SK-N-SH (cell line): Measurements from ENCODE around the gene OR1M1. TPM values are rescaled to one million over a fixed set of nuclear protein-coding genes. Genes with fewer than 3 reads are reported as not detected.

ENCODE experiments used
- CTCF ChIA-PET: fragments of 300-600, 350-600 bp; formaldehyde crosslinking; extraction: SDS; loops from one replicate; lab custom pipeline; 2021; lab: Yijun Ruan, JAX
- POLR2A ChIA-PET: fragments of 350-600 bp; sonication (Branson Sonifier 250); formaldehyde crosslinking; extraction: SDS; loops from one replicate; lab custom pipeline; 2020; ENCODE audit warnings: antibody characterized with exemption, inconsistent platforms; lab: Yijun Ruan, JAX
- DNase-seq: peaks from one replicate; pipeline ENCODE4 v3.0.0; 2012
- H2AFZ ChIP-seq: fragments of 200-600 bp; sonication (generic); 2 replicates; pipeline ENCODE4 v1.8.1; 2016; ENCODE audit warnings: antibody characterized with exemption, mild to moderate bottlenecking, low read depth
- H3F3A ChIP-seq: fragments of 200-600 bp; sonication (generic); replicated peaks from 2 replicates; pipeline ENCODE3; 2016; ENCODE audit warnings: antibody characterized with exemption, mild to moderate bottlenecking; ENCODE audit not compliant: insufficient read depth
- H3K27ac ChIP-seq, 2 experiments: fragments of 200-500 bp in 1 of 2; fragments of 200-600 bp in 1 of 2; sonication (Bioruptor generic) in 1 of 2; sonication (generic), shearing (Covaris generic) in 1 of 2; 2 replicates each; pipeline versions ENCODE4 v1.5.1 to v1.6.1; 2014 to 2016; ENCODE audit warnings: low read depth in 2 of 2, inconsistent platforms in 1 of 2, low read length in 1 of 2, mild to moderate bottlenecking in 1 of 2, mixed read lengths in 1 of 2
- H3K27me3 ChIP-seq: fragments of 200-600 bp; sonication (generic), shearing (Covaris generic); 2 replicates; pipeline ENCODE4 v1.6.1; 2016; ENCODE audit warnings: mixed run types; ENCODE audit not compliant: insufficient read depth
- H3K36me3 ChIP-seq, 2 experiments: fragments of 200-500 bp in 1 of 2; fragments of 200-600 bp in 1 of 2; sonication (Bioruptor generic) in 1 of 2; sonication (generic) in 1 of 2; replicated peaks in 1 of 2; 2 replicates each; pipeline versions ENCODE3 to v1.5.1; 2014 to 2016; ENCODE audit warnings: low read length in 1 of 2, mild to moderate bottlenecking in 1 of 2; ENCODE audit not compliant: insufficient read depth in 2 of 2, control insufficient read depth in 1 of 2
- H3K4me1 ChIP-seq, 2 experiments: fragments of 200-500 bp in 1 of 2; fragments of 200-600 bp in 1 of 2; sonication (Bioruptor generic) in 1 of 2; sonication (generic), shearing (Covaris generic) in 1 of 2; 2 replicates each; pipeline versions ENCODE4 v1.5.1 to v1.6.1; 2014 to 2016; ENCODE audit warnings: low read depth in 1 of 2, low read length in 1 of 2, mixed run types in 1 of 2; ENCODE audit not compliant: insufficient read depth in 2 of 2, control insufficient read depth in 1 of 2
- H3K4me2 ChIP-seq: fragments of 200-600 bp; sonication (generic), shearing (Covaris generic); 2 replicates; pipeline ENCODE4 v1.6.1; 2017; ENCODE audit warnings: mixed run types
- H3K4me3 ChIP-seq, 2 experiments: fragments of 200-500 bp in 1 of 2; fragments of 200-600 bp in 1 of 2; sonication (Bioruptor generic) in 1 of 2; sonication (generic), shearing (Covaris generic) in 1 of 2; 2 replicates each; pipeline versions ENCODE4 v1.5.1 to v1.8.1; 2014 to 2016; ENCODE audit warnings: low read depth in 2 of 2, inconsistent platforms in 1 of 2, low read length in 1 of 2, mild to moderate bottlenecking in 1 of 2, mixed read lengths in 1 of 2, moderate library complexity in 1 of 2
- H3K79me2 ChIP-seq: fragments of 200-600 bp; sonication (generic); 2 replicates; pipeline ENCODE4 v1.8.1; 2017; ENCODE audit warnings: mild to moderate bottlenecking; ENCODE audit not compliant: insufficient read depth
- H3K9ac ChIP-seq: fragments of 200-600 bp; sonication (generic); 2 replicates; pipeline ENCODE4 v1.6.1; 2017; ENCODE audit warnings: mixed run types
- H3K9me2 ChIP-seq: fragments of 200-600 bp; sonication (generic); 2 replicates; pipeline ENCODE4 v1.6.1; 2017; ENCODE audit warnings: mixed run types
- H3K9me3 ChIP-seq: fragments of 200-600 bp; sonication (generic); 2 replicates; pipeline ENCODE4 v1.6.1; 2017; ENCODE audit warnings: mixed run types, mild to moderate bottlenecking, moderate library complexity
- H4K20me1 ChIP-seq: fragments of 200-600 bp; sonication (generic); 2 replicates; pipeline ENCODE4 v1.6.1; 2017; ENCODE audit warnings: mild to moderate bottlenecking, mixed run types; ENCODE audit not compliant: insufficient read depth
- CHD2 ChIP-seq: fragments of 150-350 bp; IDR thresholded peaks from 2 replicates; pipeline ENCODE4 v1.6.1; 2018; ENCODE audit warnings: low read length; ENCODE audit not compliant: partially characterized antibody
- EP300 ChIP-seq, 2 experiments: IDR thresholded peaks; 2 replicates each; pipeline versions ENCODE4 v1.4.0 to v1.6.1; 2012; ENCODE audit warnings: borderline replicate concordance in 1 of 2, low read depth in 1 of 2, low read length in 1 of 2
- FOSL2 ChIP-seq: IDR thresholded peaks from 2 replicates; pipeline ENCODE4 v1.4.0; 2012; ENCODE audit warnings: low read depth, mild to moderate bottlenecking, moderate library complexity, borderline replicate concordance
- GABPA ChIP-seq: IDR thresholded peaks from 2 replicates; pipeline ENCODE4 v1.4.0; 2012; ENCODE audit warnings: low read depth, mild to moderate bottlenecking
- GATA2 ChIP-seq: sonication (generic); formaldehyde crosslinking; IDR thresholded peaks from 2 replicates; pipeline ENCODE4 v1.5.0; 2020; ENCODE audit warnings: mild to moderate bottlenecking, missing genetic modification reagents
- JUND ChIP-seq: IDR thresholded peaks from 2 replicates; pipeline ENCODE4 v1.4.0; 2012
- MXI1 ChIP-seq: IDR thresholded peaks from 2 replicates; pipeline ENCODE4 v1.6.1; 2012; ENCODE audit warnings: mild to moderate bottlenecking, low read depth, low read length, improper control_type of control experiment
- NFIC ChIP-seq: IDR thresholded peaks from 2 replicates; pipeline ENCODE4 v1.4.0; 2012; ENCODE audit warnings: borderline replicate concordance
- POLR2AphosphoS5 ChIP-seq: IDR thresholded peaks from 2 replicates; pipeline ENCODE4 v1.6.1; 2012; ENCODE audit warnings: low read depth, low read length
- RFX5 ChIP-seq: IDR thresholded peaks from 2 replicates; pipeline ENCODE4 v1.6.1; 2012; ENCODE audit warnings: mild to moderate bottlenecking, improper control_type of control experiment, low read length
- RXRA ChIP-seq: IDR thresholded peaks from 2 replicates; pipeline ENCODE4 v1.4.0; 2012; ENCODE audit warnings: low read depth, mild to moderate bottlenecking, borderline replicate concordance
- SIN3A ChIP-seq: IDR thresholded peaks from 2 replicates; pipeline ENCODE4 v1.6.1; 2012; ENCODE audit warnings: low read depth, mild to moderate bottlenecking, low read length, moderate library complexity, borderline replicate concordance
- SMC3 ChIP-seq: IDR thresholded peaks from 2 replicates; pipeline ENCODE4 v1.6.1; 2012; ENCODE audit warnings: low read depth, low read length, improper control_type of control experiment
- TAF1 ChIP-seq: IDR thresholded peaks from 2 replicates; pipeline ENCODE4 v1.6.1; 2012; ENCODE audit warnings: low read depth, mild to moderate bottlenecking, low read length, moderate library complexity, borderline replicate concordance
- TEAD4 ChIP-seq: IDR thresholded peaks from 2 replicates; pipeline ENCODE4 v1.4.0; 2012; ENCODE audit warnings: mild to moderate bottlenecking, borderline replicate concordance; ENCODE audit not compliant: insufficient read depth
- YY1 ChIP-seq: IDR thresholded peaks from 2 replicates; pipeline ENCODE4 v1.4.0; 2012; ENCODE audit warnings: low read depth, mild to moderate bottlenecking
- WGBS: methylation state at CpG from one replicate; pipeline ENCODE4 v1.1.6; 2017; ENCODE audit warnings: low lambda C conversion rate; 5-methylcytosine and 5-hydroxymethylcytosine counted together
- polyA plus RNA-seq, 3 experiments: library from polyadenylated mRNA; depleted of rRNA; stranded (reverse); fragments of >200 nt; gene quantifications; 2 replicates each; pipeline ENCODE4 v1.2.3, GENCODE V29; 2012
- TF ChIP-seq, protein P1 (sequence below): IDR thresholded peaks from 2 replicates; pipeline ENCODE4 v1.4.0; 2012; ENCODE audit warnings: low read depth
- TF ChIP-seq, protein P2 (sequence below): IDR thresholded peaks from 2 replicates; pipeline ENCODE4; 2012
- TF ChIP-seq, protein P3 (sequence below): fragments of 200-600 bp; sonication (generic); IDR thresholded peaks from 2 replicates; pipeline ENCODE4 v1.6.1; 2017; ENCODE audit warnings: antibody characterized with exemption, mild to moderate bottlenecking, moderate library complexity
- TF ChIP-seq, protein P4 (sequence below): fragments of 150-350 bp; IDR thresholded peaks from 2 replicates; pipeline ENCODE4 v1.6.1; 2016; ENCODE audit warnings: mild to moderate bottlenecking, low read depth, low read length
- TF ChIP-seq, protein P5 (sequence below): fragments of 150-350 bp; IDR thresholded peaks from 2 replicates; pipeline ENCODE4 v1.6.1; 2017; ENCODE audit warnings: antibody characterized with exemption, low read length, low read depth, borderline replicate concordance

Gene OR1M1
- polyA plus RNA-seq, 1 of the 3 experiments (the other 2 are of a cell fraction) = not detected

DNA sequence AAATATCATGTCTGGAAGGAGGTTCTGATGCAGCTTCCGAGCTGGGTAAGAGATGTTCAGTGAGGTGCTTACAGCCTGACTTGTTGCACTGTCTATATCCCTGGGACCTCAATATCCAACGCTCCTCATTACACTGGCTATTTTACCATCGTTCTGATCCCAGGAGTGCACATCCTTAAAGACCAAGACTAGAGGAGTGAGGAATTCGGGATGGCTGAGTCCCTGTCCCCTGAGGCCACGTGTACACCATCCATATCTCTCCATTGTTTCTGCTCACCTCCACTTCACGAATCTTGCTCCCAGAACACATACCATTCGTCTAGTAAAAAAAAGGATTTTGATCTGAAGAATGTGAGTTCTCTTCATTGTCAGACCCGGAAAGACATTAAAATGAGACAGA, 20.5 kb downstream of the OR1M1 start, which contains the start of gene OR7G2:
OR7G2 (minus strand) TSS at position 101 of the 400 bp plus-strand sequence. CDS start 4,232 bp downstream, outside the sequence.
- H3K9ac ChIP-seq = no peak within 1 kb of the TSS
- CTCF ChIA-PET = no interaction called here
- no peak for TF ChIP-seq RFX5
- no peak for TF ChIP-seq CHD2
- no peak for TF ChIP-seq NFIC
- TF ChIP-seq FOSL2 = no peak
- no peak for TF ChIP-seq TAF1
- TF ChIP-seq GATA2 = no peak
- TF ChIP-seq, protein P1, sequence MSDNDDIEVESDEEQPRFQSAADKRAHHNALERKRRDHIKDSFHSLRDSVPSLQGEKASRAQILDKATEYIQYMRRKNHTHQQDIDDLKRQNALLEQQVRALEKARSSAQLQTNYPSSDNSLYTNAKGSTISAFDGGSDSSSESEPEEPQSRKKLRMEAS = no peak
- H3F3A ChIP-seq = no peaks in the 10 kb centered on the region
- no peaks in the 10 kb centered on the region for H3K4me1 ChIP-seq
- H3K27ac ChIP-seq = no peak within 1 kb of the TSS
- WGBS = 4% methylated on average over 7 of the region's 8 CpGs
- no peak within 1 kb of the TSS for H2AFZ ChIP-seq
- peaks cover 62% of the 10 kb centered on the region; the same call in 1 of the 2 replicates for H3K27me3 ChIP-seq
- H4K20me1 ChIP-seq = no peaks in the 10 kb centered on the region
- no peaks in the 10 kb centered on the region for H3K9me3 ChIP-seq
- POLR2A ChIA-PET = no interaction called here
- H3K4me3 ChIP-seq = no peak within 1 kb of the TSS
- no peaks in the 10 kb centered on the region for H3K36me3 ChIP-seq
- no peak within 1 kb of the TSS for H3K4me2 ChIP-seq
- no peaks in the 10 kb centered on the region for H3K9me2 ChIP-seq
- H3K79me2 ChIP-seq = no peaks in the 10 kb centered on the region
- no peak for DNase-seq

DNA sequence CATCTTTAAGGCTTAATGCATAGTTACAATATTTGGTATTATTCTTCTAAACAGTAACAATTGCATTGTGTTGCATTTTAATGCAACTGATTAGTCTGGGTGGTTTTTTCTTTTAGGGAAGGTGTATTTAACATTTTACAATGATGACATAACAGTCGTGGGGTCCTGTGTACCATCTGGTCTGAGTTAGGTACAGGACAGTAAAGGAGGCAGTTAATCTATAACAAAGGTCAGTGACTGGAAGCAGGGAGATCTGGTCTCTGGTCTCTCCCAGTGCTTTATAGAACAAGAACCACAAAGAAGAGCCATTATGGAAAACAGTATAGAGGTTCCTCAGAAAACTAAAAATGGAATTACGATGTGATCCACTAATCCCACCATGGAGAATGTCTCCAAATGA, 23.1 kb downstream of the OR1M1 start:
- Histone ChIP-seq H3K4me3 (no peak overlapping the region), H3K36me3 (no peaks in the 10 kb centered on the region), H3K9ac (no peak overlapping the region), H3K27me3 (peaks cover 46% of the 10 kb centered on the region; the same call in 1 of the 2 replicates), H4K20me1 (no peaks in the 10 kb centered on the region), H3K4me2 (no peak overlapping the region), H3F3A (no peaks in the 10 kb centered on the region), H2AFZ (no peak overlapping the region), H3K9me2 (no peaks in the 10 kb centered on the region), H3K9me3 (no peaks in the 10 kb centered on the region), H3K27ac (no peak overlapping the region), H3K79me2 (no peaks in the 10 kb centered on the region), H3K4me1 (no peaks in the 10 kb centered on the region)
- CTCF ChIA-PET = no interaction called here
- no peak for DNase-seq
- TF ChIP-seq, protein P2, sequence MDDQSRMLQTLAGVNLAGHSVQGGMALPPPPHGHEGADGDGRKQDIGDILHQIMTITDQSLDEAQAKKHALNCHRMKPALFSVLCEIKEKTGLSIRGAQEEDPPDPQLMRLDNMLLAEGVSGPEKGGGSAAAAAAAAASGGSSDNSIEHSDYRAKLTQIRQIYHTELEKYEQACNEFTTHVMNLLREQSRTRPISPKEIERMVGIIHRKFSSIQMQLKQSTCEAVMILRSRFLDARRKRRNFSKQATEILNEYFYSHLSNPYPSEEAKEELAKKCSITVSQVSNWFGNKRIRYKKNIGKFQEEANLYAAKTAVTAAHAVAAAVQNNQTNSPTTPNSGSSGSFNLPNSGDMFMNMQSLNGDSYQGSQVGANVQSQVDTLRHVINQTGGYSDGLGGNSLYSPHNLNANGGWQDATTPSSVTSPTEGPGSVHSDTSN = no peak
- TF ChIP-seq MXI1 (no peak), SIN3A (no peak), JUND (no peak), EP300 (IDR thresholded peaks at IDR 0.05; ENCODE audit: borderline replicate concordance in 1 of 2, low read depth in 1 of 2, low read length in 1 of 2) (no peak), RXRA (no peak), FOSL2 (no peak), TAF1 (no peak), POLR2AphosphoS5 (no peak), TEAD4 (no peak), GABPA (no peak), CHD2 (no peak), YY1 (no peak), SMC3 (no peak)
- TF ChIP-seq, protein P3, sequence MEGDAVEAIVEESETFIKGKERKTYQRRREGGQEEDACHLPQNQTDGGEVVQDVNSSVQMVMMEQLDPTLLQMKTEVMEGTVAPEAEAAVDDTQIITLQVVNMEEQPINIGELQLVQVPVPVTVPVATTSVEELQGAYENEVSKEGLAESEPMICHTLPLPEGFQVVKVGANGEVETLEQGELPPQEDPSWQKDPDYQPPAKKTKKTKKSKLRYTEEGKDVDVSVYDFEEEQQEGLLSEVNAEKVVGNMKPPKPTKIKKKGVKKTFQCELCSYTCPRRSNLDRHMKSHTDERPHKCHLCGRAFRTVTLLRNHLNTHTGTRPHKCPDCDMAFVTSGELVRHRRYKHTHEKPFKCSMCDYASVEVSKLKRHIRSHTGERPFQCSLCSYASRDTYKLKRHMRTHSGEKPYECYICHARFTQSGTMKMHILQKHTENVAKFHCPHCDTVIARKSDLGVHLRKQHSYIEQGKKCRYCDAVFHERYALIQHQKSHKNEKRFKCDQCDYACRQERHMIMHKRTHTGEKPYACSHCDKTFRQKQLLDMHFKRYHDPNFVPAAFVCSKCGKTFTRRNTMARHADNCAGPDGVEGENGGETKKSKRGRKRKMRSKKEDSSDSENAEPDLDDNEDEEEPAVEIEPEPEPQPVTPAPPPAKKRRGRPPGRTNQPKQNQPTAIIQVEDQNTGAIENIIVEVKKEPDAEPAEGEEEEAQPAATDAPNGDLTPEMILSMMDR = no peak
- TF ChIP-seq, protein P4, sequence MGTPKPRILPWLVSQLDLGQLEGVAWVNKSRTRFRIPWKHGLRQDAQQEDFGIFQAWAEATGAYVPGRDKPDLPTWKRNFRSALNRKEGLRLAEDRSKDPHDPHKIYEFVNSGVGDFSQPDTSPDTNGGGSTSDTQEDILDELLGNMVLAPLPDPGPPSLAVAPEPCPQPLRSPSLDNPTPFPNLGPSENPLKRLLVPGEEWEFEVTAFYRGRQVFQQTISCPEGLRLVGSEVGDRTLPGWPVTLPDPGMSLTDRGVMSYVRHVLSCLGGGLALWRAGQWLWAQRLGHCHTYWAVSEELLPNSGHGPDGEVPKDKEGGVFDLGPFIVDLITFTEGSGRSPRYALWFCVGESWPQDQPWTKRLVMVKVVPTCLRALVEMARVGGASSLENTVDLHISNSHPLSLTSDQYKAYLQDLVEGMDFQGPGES = no peak
- TF ChIP-seq, protein P5, sequence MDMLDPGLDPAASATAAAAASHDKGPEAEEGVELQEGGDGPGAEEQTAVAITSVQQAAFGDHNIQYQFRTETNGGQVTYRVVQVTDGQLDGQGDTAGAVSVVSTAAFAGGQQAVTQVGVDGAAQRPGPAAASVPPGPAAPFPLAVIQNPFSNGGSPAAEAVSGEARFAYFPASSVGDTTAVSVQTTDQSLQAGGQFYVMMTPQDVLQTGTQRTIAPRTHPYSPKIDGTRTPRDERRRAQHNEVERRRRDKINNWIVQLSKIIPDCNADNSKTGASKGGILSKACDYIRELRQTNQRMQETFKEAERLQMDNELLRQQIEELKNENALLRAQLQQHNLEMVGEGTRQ = no peak
- 0% methylated on average over 2 of the region's 2 CpGs for WGBS
- POLR2A ChIA-PET = no interaction called here
